Measurements from ENCODE around the gene GALK2.
"Not testable (repeated sequence)": the region's sequence is repeated elsewhere in the genome, so short reads cannot be mapped to it uniquely, and the experiment has no call there.

The GALK2 gene

DNA sequence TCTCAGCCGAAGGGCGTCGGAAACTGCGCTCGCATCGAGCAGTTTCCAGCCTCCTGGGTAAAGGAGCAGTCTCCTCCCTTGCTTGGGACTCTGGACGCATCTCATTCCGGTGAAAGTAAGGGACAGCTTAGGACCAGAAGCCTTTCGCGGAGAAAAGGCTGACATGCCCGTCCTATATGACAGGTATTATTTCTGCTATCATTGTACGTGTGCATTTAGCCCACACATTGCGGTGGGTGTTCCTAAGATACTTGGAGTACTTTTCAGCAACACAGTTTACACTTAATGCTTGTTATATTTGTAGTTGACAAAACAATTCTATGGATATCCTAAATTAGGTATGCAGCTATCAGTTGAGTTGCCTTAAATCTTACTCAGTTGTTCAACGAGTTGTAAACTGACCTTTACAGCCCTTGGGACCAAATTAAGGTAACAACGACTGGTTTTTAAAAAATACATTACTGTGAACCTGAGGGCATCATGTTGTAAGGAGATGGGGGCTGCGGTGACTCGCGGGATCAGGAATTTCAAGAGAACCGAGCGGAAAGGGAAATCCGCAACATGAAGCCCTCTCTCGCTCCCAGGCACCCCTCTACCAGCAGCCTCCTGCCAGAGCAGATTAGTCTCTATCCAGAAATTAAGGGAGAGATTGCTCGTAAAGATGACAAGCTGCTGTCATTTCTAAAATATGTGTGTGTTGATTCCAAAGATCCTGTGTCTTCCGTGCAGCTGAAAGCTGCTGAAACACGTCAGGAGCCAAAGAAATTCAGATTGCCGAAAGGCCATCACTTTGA lies 14.0 kb upstream of the GALK2 start:
- DNase-seq, result peak in 4 of 10 donors; percentile 9 to 79 (median 46)
- intact Hi-C loops (cut with DNase I), result loop anchor here (1.0 to 10.0 kb wide), 4 partner anchors 110 to 1269 kb away; partner anchors contain the start of genes DUT, SECISBP2L and USP8

DNA sequence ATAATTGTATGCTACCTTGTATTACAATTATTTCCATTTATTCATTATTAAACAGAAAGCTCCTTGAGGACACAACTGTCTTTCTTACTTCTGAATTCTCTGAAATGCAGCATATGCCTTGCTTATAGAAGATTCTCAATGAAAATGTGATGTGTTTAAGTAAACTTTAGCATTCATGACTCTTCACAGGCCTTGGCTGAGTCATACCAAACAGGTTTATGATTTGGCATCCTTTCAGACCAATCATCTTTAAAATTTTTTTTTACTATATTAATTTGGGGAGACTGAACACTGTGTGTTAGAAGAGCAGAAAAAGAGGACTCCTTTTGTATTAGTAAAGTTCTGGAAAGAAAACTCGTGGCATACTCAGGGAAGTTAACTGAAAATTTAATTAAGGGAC lies 6.4 kb upstream of the GALK2 start:
- intact Hi-C loops (cut with DNase I), result no loop called here
- DNase-seq, result no peak

DNA sequence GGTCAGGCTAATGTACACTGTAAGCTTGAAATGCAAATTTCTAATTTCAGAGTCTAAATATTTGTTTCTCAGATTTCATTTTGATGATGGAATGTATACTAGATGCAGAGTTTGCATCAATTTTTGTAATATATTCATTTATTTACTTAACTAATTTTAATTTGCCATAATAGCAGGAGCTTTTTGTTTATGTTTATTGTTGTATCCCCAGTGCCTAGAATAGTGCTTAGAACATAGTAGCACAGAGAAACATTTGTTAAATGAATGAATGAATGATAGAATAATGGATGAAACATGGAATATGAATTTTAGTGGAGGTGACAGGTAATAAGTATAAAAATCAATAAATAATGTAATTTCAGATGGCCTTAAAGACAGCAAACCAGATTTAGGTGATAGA lies 5.2 kb upstream of the GALK2 start:
- intact Hi-C loops (cut with DNase I), result no loop called here
- DNase-seq, result no peak

DNA sequence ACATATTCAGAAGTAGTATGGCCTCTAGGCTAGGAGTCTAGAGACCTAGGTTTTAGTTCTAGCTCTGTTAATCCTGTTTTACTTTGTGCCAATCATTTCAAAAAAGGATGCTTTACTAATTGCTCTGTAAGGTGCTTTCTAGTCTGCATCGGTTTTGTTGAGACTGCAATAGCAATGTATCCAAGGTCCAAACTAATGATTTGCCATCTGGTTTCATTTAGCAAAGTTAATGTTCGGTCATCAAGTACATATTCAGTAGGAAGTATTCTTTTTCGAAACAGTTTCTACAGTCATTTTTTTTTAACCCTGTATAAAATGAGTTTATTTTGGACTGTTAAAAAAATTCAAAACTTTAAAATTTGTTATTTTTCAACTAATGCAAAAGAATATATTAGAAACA lies 2.0 kb upstream of the GALK2 start:
- DNase-seq, result no peak
- intact Hi-C loops (cut with DNase I), result no loop called here

DNA sequence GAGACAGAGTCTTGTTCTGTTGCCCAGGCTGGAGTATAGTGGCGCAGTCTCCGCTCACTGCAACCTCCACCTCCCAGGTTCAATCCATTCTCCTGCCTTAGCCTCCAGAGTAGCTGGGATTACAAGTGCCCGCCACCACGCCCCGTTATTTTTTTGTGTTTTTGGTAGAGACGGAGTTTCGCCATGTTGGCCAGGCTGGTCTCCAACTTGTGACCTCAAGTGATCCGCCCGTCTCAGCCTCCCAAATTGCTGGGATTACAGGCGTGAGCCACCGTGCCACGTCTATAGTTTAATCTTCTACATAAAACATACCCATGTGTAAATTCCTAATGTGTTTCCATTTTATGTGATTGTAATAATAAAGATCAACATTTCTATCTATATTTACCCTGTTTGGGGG lies 1.7 kb downstream of the GALK2 start:
- intact Hi-C loops (cut with DNase I), result no loop called here
- DNase-seq, result peak in 1 of 10 donors; percentile 74

DNA sequence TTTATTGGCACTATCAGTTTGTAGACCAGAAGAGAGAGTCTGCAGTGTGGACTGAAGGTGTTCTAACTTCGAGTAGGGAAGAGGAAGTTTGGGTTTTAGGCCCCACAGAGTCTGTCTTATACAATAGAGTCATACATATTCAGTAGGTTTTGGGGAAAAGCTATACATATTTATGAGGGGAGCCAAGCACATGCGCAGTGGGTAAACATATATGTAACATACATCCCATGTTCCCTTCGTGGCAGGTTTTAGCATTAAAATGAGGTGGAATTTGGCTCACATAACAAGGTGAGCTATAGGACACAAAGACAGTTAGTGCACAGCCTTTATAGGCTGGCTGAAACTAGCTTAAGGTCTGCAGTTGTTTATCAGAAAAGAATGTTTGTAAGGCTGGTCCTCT lies 4.9 kb downstream of the GALK2 start:
- intact Hi-C loops (cut with DNase I), result no loop called here

DNA sequence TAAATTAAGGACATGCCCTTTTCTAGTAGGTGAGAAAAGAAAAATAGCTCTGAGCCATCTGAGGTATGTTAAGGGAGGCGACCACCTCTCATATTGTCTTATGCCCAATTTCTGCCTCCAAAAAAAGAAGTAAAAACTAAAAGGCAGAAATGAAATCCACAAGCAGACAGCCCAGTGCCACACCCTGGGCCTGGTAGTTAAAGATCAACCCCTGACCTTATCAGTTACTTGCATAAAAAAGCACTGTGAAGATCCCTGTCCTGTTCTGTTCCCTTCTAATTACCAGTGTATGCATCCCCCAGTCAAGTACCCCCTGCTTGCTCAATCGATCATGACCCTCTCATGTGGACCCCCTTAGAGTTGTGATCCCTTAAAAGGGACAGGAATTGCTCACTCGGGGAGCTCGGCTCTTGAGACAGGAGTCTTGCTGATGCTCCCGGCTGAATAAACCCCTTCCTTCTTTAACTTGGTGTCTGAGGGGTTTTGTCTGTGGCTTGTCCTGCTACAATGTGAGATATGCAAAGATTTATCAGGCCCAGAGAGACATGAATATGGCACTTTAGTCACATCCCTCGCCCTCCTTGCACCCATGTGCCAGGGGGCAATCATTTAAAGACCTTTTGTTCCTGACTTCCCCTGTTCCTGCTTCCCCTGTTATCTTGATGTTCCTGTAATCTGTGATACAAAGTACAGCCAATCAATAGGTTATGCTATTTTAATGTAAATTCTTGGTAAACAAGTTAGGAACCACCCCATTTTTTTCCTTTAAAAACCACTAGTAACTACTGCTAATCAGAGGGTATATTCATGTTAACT lies 5.7 kb downstream of the GALK2 start:
- DNase-seq; intact Hi-C loops (cut with DNase I): not testable (repeated sequence)

More for the DNA sequence above, 4.9 kb downstream of the GALK2 start:
- DNase-seq, result no peak

DNA sequence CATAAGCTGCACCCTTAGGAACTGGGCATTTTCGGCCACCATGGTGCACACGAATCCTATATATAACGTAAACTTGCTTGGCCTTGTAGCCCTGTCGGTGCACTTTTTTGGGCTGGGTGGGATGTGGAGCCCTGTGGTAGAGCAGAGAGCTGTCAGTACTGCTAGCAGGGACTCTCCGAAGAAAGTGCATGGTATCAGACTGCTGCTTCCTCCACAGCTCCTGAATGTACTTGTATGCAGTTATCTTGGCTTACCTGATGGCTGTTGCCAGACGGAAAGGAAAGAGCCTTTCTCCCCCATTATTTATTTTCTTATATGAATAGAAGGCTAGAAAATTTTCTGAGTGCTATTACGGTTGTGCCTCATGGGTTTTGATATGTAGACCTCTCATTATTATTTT lies 8.4 kb downstream of the GALK2 start:
- intact Hi-C loops (cut with DNase I), result no loop called here
- DNase-seq, result no peak

DNA sequence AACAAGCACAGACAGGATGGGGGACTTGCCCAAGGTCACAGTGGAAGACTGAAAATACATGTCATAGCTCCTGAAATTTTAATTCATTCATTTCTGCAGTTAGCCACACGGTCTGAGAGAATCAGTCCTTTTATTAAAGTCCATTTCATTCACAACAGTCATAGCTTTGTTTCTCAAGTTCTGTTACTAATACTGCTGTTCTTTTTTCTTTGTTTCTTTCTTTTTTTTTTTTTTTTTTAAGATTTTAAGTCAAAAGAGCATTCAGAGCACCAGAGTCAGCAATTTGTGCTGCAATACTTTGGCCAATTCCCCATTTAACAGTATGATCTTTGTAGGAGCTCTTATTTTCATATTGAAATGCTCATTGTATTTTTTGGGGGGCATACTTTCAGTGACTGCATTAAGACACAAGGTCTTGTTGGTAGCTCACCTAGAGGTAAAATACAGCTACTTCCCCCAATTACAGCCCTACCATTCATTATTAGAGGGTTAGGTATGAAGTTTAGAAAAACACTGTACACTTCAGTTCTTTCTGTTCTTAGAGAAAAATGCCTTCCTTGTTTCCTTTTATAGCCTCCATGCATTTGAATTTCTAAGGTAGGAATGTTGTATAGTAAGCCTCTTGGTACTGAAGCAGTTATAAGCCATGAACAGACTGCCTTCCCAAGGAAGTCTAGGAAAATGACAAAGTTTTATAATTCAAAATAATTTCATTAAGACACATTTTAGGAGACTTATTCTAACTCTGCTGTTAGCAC lies 9.6 kb downstream of the GALK2 start:
- intact Hi-C loops (cut with DNase I), result no loop called here
- DNase-seq, result no peak

DNA sequence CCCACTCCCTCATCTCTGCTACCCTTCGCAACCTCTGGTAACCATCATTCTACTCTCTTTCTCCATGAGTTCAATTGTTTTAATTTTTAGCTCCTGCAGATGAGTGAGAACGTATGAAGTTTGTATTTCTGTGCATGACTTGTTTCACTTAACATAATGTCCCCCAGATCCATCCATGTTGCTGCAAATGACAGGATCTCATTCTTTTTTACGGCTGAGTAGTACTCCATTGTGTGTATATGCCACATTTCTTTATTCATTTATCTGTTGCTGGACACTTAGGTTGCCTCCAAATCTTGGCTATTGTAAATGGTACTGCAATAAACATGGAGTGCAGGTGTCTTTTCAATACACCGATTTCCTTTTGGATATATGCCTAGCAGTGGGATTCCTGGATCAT lies 12.1 kb downstream of the GALK2 start:
- DNase-seq, result no peak
- intact Hi-C loops (cut with DNase I), result no loop called here

DNA sequence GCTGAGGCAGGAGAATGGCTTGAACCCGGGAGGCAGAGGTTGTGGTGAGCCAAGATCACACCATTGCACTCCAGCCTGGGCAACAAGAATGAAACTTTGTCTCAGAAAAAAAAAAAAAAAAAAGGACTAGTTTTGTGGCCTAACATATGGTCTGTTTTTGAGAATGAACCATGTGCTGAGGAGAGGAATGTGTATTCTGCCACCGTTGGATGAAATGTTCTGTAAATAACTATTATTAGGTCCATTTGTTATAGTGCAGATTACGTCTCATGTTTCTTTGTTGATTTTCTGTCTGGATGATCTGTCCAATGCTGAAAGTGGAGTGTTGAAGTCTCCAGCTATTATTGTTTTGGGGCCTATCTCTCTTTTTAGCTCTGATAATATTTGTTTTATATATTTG lies 13.7 kb downstream of the GALK2 start:
- intact Hi-C loops (cut with DNase I); DNase-seq: not testable (repeated sequence)

DNA sequence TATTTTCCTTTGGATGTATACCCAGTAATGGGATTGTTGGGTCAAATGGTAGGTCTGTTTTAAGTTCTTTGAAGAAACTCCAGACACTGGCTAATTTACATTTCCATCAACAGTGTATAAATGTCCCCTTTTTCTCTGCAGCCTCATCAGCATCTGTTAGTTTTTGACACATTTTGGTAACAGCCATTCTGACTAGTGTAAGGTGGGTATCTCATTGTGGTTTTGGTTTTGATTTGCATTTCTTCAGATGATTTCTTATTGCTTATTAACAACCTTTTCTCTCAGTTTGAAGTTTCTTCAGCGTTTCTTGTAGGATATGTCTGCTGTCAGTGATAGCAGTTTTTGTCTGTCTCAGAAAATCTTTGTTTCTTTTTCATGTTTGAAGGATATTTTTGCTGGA lies 15.4 kb downstream of the GALK2 start:
- intact Hi-C loops (cut with DNase I), result no loop called here

DNA sequence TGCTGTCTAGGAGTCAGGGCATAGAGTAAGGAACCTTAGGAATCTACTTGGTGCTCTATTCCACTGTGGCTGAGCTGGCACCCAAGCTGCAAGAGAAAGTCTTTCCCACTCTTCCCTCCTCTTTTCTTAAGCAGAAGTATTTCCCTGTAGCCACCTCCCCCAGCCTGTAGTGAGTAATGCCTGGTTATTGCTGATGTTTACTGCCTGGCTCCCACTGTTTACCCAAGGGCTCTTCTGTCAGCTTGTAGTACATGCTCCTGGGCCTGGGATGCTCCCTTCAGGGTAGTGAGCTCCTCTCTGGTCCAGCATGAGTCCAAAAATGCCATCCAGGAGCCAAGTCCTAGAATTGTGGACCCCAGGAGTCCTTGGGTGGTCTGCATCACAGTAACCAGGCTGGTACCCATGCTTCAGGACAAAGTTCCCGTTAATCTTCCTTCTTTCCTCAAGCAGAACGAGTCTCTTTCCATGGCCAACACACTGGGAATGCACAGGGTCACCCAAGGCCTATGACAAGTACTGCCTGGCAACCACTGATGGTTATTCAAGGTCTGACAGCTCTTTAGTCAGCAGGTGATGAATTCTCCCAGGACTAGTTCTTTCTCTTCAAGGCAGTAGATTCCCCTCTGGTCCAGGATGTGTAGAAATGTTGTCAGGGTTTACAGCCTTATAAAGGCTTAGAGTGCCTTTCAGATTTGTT lies 17.6 kb downstream of the GALK2 start:
- no peak for DNase-seq
- intact Hi-C loops (cut with DNase I), result no loop called here

More for the DNA sequence above, 15.4 kb downstream of the GALK2 start:
- DNase-seq, result no peak

DNA sequence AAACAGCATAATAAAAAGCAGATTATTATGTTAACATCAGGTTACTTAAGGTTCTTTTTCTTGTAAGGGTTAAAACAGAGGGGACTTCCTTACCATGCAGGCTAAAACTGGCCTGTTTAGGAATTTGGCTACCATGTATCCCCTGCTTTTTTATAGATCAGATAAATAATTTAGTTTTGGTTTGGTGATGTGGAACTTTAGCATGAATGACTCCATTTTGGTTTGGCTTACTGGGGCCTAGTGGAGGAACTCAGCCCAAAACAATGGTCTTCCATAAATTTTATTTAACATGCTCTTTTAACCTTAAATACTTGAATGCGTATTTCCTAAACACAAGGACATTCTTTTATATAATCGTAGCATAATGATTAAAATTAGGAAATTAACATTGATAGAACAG lies 18.9 kb downstream of the GALK2 start:
- DNase-seq, result no peak
- intact Hi-C loops (cut with DNase I), result no loop called here

DNA sequence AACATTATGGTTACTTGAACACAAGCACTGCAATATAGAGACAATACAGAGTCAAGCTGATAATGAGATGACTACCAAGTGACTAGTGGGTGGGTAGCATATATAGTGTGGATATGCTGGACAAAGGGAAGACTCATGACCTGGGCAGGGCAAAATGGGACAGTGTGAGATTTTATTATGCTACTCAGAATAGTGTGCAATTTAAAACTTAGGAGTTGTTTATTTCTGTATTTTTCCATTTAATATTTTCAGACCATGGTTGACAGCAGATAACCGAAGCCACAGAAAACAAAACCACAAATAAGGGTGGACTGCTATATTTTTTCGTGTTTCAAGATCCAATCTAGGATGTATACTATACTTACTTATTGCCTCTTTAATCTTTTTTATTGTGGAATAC lies 19.6 kb downstream of the GALK2 start:
- no peak for DNase-seq
- intact Hi-C loops (cut with DNase I), result no loop called here

DNA sequence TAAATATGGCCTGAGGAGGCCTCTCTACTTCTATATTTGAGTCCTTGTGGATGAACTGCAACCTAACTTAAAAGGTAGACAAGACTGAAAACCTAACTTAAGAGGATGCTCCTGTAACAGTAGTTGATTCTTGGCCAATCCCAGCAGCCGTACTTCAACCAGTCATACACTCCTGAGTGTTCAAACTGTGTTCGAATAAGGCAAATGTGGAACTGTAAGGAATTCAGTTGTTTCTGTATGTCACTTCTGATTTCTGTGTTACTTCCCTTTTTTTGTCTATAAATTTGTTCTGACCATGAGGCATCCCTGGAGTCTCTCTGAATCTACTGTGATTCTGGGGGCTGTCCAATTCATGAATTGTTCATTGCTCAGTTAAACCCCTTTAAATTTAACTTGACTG lies 20.5 kb downstream of the GALK2 start:
- no peak for DNase-seq
- intact Hi-C loops (cut with DNase I), result no loop called here

DNA sequence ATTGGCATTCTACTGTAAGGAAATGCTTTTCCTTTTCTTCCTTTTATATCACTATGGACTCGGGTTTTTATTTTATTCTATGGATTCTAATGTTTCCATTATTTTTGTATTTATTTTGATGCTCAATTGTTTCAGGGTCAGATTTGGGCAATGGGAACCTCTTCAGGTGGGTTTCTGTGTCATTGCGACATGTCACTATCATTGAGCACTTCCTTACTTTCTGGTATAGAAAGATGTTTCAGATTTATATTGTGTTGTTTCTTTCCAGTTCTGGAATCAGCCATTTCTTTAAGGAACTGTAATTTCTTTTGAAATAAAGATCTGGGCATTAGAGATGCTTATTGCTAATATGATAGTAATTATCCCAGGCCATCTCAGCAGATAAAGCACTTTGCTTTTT lies 21.8 kb downstream of the GALK2 start:
- DNase-seq, result no peak
- intact Hi-C loops (cut with DNase I), result no loop called here

DNA sequence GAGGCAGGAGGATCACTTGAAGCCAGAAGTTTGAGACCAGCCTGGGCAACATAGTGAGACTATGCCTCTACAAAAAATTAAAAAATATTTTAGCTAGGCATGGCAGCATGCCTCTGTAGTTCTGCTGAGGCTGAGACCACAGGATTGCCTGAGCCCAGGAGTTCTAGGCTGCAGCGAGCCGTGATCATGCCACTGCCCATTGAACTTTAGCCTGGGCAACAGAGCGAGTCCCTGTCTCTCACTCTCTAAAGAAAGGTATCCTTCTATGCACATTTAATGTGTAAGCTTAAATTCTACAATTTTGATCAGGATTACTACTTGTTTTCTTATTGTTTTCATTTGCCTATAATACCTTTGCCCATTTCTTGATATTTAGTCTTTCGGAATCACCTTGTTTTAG lies 26.8 kb downstream of the GALK2 start:
- intact Hi-C loops (cut with DNase I), result no loop called here
- DNase-seq, result no peak

DNA sequence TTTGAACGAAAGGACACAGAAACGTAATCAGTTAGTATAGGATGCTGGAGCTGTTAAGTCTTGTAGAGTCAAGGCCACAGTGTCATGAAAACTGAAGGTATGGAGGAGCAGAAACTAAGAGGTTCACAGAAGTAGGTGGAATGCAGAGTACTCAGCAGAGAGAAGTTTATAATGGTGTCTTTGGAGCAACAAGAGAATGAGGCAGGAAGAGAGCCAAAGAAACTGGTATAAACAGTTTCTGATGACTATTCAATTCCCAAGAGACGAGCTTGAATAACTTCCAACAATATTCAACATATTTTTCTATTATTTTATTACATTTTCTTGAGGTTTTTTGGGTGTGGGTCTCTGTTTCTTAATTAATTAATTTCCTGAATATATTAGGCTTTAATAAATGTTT lies 29.6 kb downstream of the GALK2 start:
- intact Hi-C loops (cut with DNase I), result no loop called here
- DNase-seq, result no peak

DNA sequence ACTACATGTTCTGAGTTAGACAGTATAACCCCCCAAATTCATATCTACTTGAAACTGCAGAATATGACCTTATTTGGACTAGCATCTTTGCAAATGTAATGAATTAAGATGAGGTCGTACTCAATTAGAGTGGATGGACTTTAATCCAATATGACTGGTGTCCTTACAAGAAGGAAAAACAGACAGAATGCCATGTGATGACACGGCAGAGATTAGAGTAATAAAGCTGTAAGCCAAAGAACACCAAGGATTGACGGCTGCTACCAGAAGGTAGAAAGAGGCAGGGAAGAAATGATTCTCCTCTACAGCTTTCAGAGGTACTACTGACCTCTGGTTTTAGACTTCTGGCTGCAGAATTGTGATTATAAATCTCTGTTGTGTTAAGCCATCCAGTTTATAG lies 30.3 kb downstream of the GALK2 start:
- intact Hi-C loops (cut with DNase I), result no loop called here
- DNase-seq, result no peak

DNA sequence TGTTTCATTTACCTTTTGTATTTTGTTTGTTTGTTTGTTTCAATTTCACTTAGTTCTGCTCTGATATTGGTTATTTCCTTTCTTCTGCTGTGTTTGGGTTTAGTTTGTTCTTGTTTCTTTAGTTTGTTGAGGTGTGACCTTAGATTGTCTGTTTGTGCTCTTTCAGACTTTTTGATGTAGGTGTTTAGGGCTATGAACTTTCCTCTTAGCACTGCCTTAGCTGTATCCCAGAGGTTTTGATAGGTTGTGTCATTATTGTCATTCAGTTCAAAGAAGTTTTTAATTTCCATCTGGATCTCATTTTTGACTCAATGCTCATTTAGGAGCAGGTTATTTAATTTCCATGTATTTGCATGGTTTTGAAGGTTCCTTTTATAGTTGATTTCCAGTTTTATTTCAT lies 38.1 kb downstream of the GALK2 start:
- DNase-seq; intact Hi-C loops (cut with DNase I): not testable (repeated sequence)
